ENCODE measurements around the gene GET3. TPM values are rescaled to one million over a fixed set of nuclear protein-coding genes. Genes with fewer than 3 reads are reported as not detected.
A peak's percentile ranks its signal among the peaks of the same experiment; 100 is the strongest.

The GET3 gene
- polyA plus RNA-seq, 3 donors = 97.5 to 122 (median 108) TPM

- Histone ChIP-seq H3K79me2 (ENCODE audit: insufficient read depth, low read length) (no peaks in the 10 kb centered on the region), H3K4me1 (ENCODE audit: control insufficient read depth in 1 of 2, insufficient read depth in 2 of 2, low read length in 2 of 2) (peaks cover 6 to 8% of the 10 kb centered on the region in 2 donors), H3K4me3 (replicated peaks in 1 of 3; ENCODE audit: low read depth in 2 of 3, low read length in 3 of 3) (no peak overlapping the region), H4K20me1 (ENCODE audit: insufficient read depth, low read length) (no peaks in the 10 kb centered on the region), H3K4me2 (replicated peaks; ENCODE audit: extremely low read depth, low read length, poor library complexity, severe bottlenecking) (no peak overlapping the region), H3K9me3 (replicated peaks in 1 of 2; ENCODE audit: control insufficient read depth in 1 of 2, insufficient read depth in 1 of 2, low read length in 2 of 2) (no peaks in the 10 kb centered on the region), H3K27me3 (ENCODE audit: control insufficient read depth in 2 of 2, insufficient read depth in 2 of 2, low read length in 2 of 2) (no peaks in the 10 kb centered on the region), H3K36me3 (replicated peaks in 1 of 2; ENCODE audit: control insufficient read depth in 1 of 2, insufficient read depth in 2 of 2, low read length in 2 of 2) (peaks cover 65 to 80% of the 10 kb centered on the region in 2 donors), H3K9ac (ENCODE audit: insufficient read depth, low read length, poor library complexity, severe bottlenecking) (no peak overlapping the region), H2AFZ (ENCODE audit: insufficient read depth, low read depth, low read length, poor library complexity, severe bottlenecking) (no peak overlapping the region), H3K27ac (ENCODE audit: low read depth in 1 of 2, low read length in 2 of 2) (no peak overlapping the region)
- Mint-ChIP-seq H3K36me3 (peaks cover 65 to 87% of the 10 kb centered on the region in 2 donors), H3K27me3 (ENCODE audit: low read depth in 3 of 3) (peaks cover 0 to 2% (median 1%) of the 10 kb centered on the region in 3 donors), H3K4me1 (peaks cover 8% of the 10 kb centered on the region), H3K27ac (no peak overlapping the region), H3K9me3 (no peaks in the 10 kb centered on the region), H3K4me3 (no peak overlapping the region)
- no peak for DNase-seq
- TF ChIP-seq CTCF (IDR thresholded peaks at IDR 0.05) = no peak
- intact Hi-C loops (cut with micrococcal nuclease) = no loop called here
- WGBS (ENCODE audit: insufficient coverage) = 89% methylated on average over 8 of the region's 9 CpGs
Observed at GRCh38 chr19:12703046-12703445, 34.3 kb upstream of the GET3 start.

GRCh38 chr19:12705169-12705568 is 32.1 kb upstream of the GET3 start:
- Histone ChIP-seq H3K36me3 (replicated peaks in 1 of 2; ENCODE audit: control insufficient read depth in 1 of 2, insufficient read depth in 2 of 2, low read length in 2 of 2) (peaks cover 77 to 93% of the 10 kb centered on the region in 2 donors), H3K27me3 (ENCODE audit: control insufficient read depth in 2 of 2, insufficient read depth in 2 of 2, low read length in 2 of 2) (no peaks in the 10 kb centered on the region), H3K79me2 (ENCODE audit: insufficient read depth, low read length) (no peaks in the 10 kb centered on the region), H2AFZ (ENCODE audit: insufficient read depth, low read depth, low read length, poor library complexity, severe bottlenecking) (no peak overlapping the region), H3K4me2 (replicated peaks; ENCODE audit: extremely low read depth, low read length, poor library complexity, severe bottlenecking) (no peak overlapping the region), H3K27ac (ENCODE audit: low read depth in 1 of 2, low read length in 2 of 2) (no peak overlapping the region), H3K4me3 (replicated peaks in 1 of 3; ENCODE audit: low read depth in 2 of 3, low read length in 3 of 3) (no peak overlapping the region), H3K9me3 (replicated peaks in 1 of 2; ENCODE audit: control insufficient read depth in 1 of 2, insufficient read depth in 1 of 2, low read length in 2 of 2) (no peaks in the 10 kb centered on the region), H4K20me1 (ENCODE audit: insufficient read depth, low read length) (no peaks in the 10 kb centered on the region), H3K9ac (ENCODE audit: insufficient read depth, low read length, poor library complexity, severe bottlenecking) (no peak overlapping the region), H3K4me1 (ENCODE audit: control insufficient read depth in 1 of 2, insufficient read depth in 2 of 2, low read length in 2 of 2) (no peaks in the 10 kb centered on the region)
- peaks cover 0 to 2% (median 1%) of the 10 kb centered on the region in 3 donors for H3K27me3 Mint-ChIP-seq (ENCODE audit: low read depth in 3 of 3)
- intact Hi-C loops (cut with micrococcal nuclease) = no loop called here
- TF ChIP-seq CTCF (IDR thresholded peaks at IDR 0.05) = no peak
- DNase-seq = no peak
- H3K27ac Mint-ChIP-seq = peak overlapping the region in 1 of 7 donors; percentile 43
- H3K36me3 Mint-ChIP-seq = peaks cover 67 to 94% of the 10 kb centered on the region in 2 donors
- no peaks in the 10 kb centered on the region for H3K4me1 Mint-ChIP-seq
- no peak overlapping the region for H3K4me3 Mint-ChIP-seq
- WGBS (ENCODE audit: insufficient coverage) = 96% methylated on average over 13 of the region's 13 CpGs
- H3K9me3 Mint-ChIP-seq = no peaks in the 10 kb centered on the region
